ENCODE measurements around the gene ABLIM3.

ABLIM3 gene

GRCh38 chr5:149247726-149248125, 106.4 kb downstream of the ABLIM3 start:
- TF ChIP-seq EP300 (IDR thresholded peaks at IDR 0.05; ENCODE audit: borderline replicate concordance) (no peak), USF1 (IDR thresholded peaks at IDR 0.05) (no peak), MAX (IDR thresholded peaks at IDR 0.05) (no peak), EGR1 (IDR thresholded peaks at IDR 0.05) (no peak), TCF12 (IDR thresholded peaks at IDR 0.05; ENCODE audit: low read depth) (no peak), CEBPB (IDR thresholded peaks at IDR 0.05) (no peak), TAF1 (IDR thresholded peaks at IDR 0.05; ENCODE audit: low read depth) (no peak), YY1 (IDR thresholded peaks at IDR 0.05; ENCODE audit: low read depth) (no peak), CREB1 (IDR thresholded peaks at IDR 0.05; ENCODE audit: low read depth) (no peak), REST (IDR thresholded peaks at IDR 0.05; ENCODE audit: low read depth) (no peak)

- TF ChIP-seq MAX (IDR thresholded peaks at IDR 0.05) (no peak), NFIC (IDR thresholded peaks at IDR 0.05) (no peak), REST (IDR thresholded peaks at IDR 0.05; ENCODE audit: low read depth) (no peak), CREB1 (IDR thresholded peaks at IDR 0.05; ENCODE audit: low read depth) (no peak), FOXM1 (IDR thresholded peaks at IDR 0.05; ENCODE audit: borderline replicate concordance, low read depth) (no peak), TEAD4 (IDR thresholded peaks at IDR 0.05) (no peak), EP300 (IDR thresholded peaks at IDR 0.05; ENCODE audit: borderline replicate concordance) (no peak), CEBPB (IDR thresholded peaks at IDR 0.05) (no peak), USF1 (IDR thresholded peaks at IDR 0.05) (no peak), EGR1 (IDR thresholded peaks at IDR 0.05) (no peak), YY1 (IDR thresholded peaks at IDR 0.05; ENCODE audit: low read depth) (no peak), ZBTB7A (IDR thresholded peaks at IDR 0.05; ENCODE audit: low read depth) (no peak), TAF1 (IDR thresholded peaks at IDR 0.05; ENCODE audit: low read depth) (no peak)
Measured at GRCh38 chr5:149251546-149251945, 110.3 kb downstream of the ABLIM3 start.

- peak; percentile 85 for TF ChIP-seq REST (IDR thresholded peaks at IDR 0.05; ENCODE audit: low read depth)
- TF ChIP-seq EGR1 (IDR thresholded peaks at IDR 0.05) = no peak
Measured at GRCh38 chr5:149254506-149254905, 113.2 kb downstream of the ABLIM3 start.

GRCh38 chr5:149256451-149256850, 115.2 kb downstream of the ABLIM3 start:
- TF ChIP-seq TAF1 (IDR thresholded peaks at IDR 0.05; ENCODE audit: low read depth) (no peak), FOXM1 (IDR thresholded peaks at IDR 0.05; ENCODE audit: borderline replicate concordance, low read depth) (no peak), EGR1 (IDR thresholded peaks at IDR 0.05) (no peak), EP300 (IDR thresholded peaks at IDR 0.05; ENCODE audit: borderline replicate concordance) (no peak), MAX (IDR thresholded peaks at IDR 0.05) (no peak), REST (IDR thresholded peaks at IDR 0.05; ENCODE audit: low read depth) (no peak), ZBTB7A (IDR thresholded peaks at IDR 0.05; ENCODE audit: low read depth) (no peak), NFIC (IDR thresholded peaks at IDR 0.05) (no peak), YY1 (IDR thresholded peaks at IDR 0.05; ENCODE audit: low read depth) (no peak), TEAD4 (IDR thresholded peaks at IDR 0.05) (no peak)
